ENCODE data around the gene EIF4A3. TPM values are rescaled to one million over a fixed set of nuclear protein-coding genes. Genes with fewer than 3 reads are reported as not detected.
"Not testable (repeated sequence)": the region's sequence is repeated elsewhere in the genome, so short reads cannot be mapped to it uniquely, and the experiment has no call there.

The EIF4A3 gene
- total RNA-seq, 1 experiment from 2014 or later, result 155 TPM

DNA sequence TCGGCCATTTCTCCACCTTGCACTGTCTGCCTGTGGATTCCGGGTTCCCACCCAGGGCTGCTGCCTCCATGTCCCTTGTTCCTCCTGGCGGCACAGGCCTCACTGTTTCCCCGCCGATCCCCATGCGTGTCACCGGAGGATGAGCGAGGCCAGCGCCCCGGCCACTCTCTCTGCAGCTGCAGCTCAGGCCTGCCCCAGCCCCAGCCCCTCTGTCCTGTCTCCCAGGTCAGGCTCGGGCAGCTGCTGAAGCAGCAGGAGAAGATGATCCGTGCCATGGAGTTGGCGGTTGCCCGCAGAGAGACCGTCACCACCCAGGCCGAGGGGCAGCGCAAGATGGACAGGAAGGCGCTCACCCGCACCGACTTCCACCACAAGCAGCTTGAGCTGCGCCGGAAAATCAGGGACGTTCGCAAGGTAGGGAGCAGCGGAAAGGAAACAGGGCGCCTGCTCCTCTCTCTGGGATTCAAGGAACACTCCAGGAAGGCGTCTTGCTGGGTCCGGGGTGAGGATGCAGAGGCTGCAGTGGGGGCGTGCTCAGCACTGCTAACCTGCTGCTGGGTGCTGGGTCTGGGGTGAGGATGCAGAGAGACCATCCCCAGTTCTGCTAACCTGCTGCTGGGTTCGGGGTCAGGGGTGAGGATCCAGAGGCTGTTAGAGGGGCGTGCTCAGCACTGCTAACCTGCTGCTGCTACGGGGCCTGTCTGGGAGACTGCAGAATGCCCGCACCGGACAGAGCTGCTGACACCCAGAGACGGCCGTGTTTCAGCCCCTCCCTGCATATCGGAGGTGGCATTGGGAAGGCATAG, 51.7 kb downstream of the EIF4A3 start:
- H3K36me3 ChIP-seq (ENCODE audit: insufficient read depth, low read length, poor library complexity, severe bottlenecking), result no peaks in the 10 kb centered on the region
- ChIA-PET POLR2A (ENCODE audit: low non-redundant PET) (no interaction called here), CTCF (no interaction called here)
- H3K27ac ChIP-seq (ENCODE audit: low read depth, low read length, poor library complexity, severe bottlenecking), result no peak overlapping the region
- no peaks in the 10 kb centered on the region for H3K4me1 ChIP-seq (ENCODE audit: insufficient read depth, low read length, poor library complexity, severe bottlenecking)
- intact Hi-C loops (cut with micrococcal nuclease; ENCODE audit: unreplicated experiment), result no loop called here
- BruUV-seq (replicated peaks), result no TSS peak
- DNase-seq (ENCODE audit: low spot score), result no peak
- no peaks in the 10 kb centered on the region for H3K9me3 ChIP-seq (ENCODE audit: low read depth, low read length, poor library complexity, severe bottlenecking)
- TF ChIP-seq, protein P1, sequence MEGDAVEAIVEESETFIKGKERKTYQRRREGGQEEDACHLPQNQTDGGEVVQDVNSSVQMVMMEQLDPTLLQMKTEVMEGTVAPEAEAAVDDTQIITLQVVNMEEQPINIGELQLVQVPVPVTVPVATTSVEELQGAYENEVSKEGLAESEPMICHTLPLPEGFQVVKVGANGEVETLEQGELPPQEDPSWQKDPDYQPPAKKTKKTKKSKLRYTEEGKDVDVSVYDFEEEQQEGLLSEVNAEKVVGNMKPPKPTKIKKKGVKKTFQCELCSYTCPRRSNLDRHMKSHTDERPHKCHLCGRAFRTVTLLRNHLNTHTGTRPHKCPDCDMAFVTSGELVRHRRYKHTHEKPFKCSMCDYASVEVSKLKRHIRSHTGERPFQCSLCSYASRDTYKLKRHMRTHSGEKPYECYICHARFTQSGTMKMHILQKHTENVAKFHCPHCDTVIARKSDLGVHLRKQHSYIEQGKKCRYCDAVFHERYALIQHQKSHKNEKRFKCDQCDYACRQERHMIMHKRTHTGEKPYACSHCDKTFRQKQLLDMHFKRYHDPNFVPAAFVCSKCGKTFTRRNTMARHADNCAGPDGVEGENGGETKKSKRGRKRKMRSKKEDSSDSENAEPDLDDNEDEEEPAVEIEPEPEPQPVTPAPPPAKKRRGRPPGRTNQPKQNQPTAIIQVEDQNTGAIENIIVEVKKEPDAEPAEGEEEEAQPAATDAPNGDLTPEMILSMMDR (conservative IDR thresholded peaks at IDR 0.05; ENCODE audit: low read depth, low read length), result no peak
- no peak for TF ChIP-seq EZH2 (IDR thresholded peaks at IDR 0.05; ENCODE audit: borderline replicate concordance, low read depth, low read length, poor library complexity, severe bottlenecking)
- no peaks in the 10 kb centered on the region for H3K27me3 ChIP-seq (replicated peaks; ENCODE audit: insufficient read depth, low read depth, low read length, poor library complexity)
- no peak overlapping the region for H3K4me3 ChIP-seq (ENCODE audit: low read depth, low read length, poor library complexity, severe bottlenecking)

DNA sequence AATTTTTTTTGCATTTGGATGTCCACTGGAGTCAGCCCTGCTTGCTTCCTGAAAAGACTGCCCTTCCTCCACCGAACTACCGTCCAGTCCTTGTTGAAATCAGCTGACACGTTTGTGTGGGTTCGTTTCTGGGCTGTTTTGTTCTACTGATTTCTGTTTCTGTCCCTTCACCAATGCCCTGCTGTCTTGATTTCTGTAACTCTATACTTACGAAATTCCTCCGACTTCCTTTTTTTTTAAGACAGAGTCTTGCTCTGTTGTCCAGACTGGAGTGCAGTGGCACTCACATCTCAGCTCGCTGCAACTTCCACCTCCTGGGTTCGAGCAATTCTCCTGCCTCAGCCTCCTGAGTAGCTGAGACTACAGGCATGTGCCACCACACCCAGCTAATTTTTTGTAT, 54.0 kb downstream of the EIF4A3 start:
- Histone ChIP-seq H3K9me3 (ENCODE audit: low read depth, low read length, poor library complexity, severe bottlenecking) (no peaks in the 10 kb centered on the region), H3K4me1 (ENCODE audit: insufficient read depth, low read length, poor library complexity, severe bottlenecking) (no peaks in the 10 kb centered on the region), H3K4me3 (ENCODE audit: low read depth, low read length, poor library complexity, severe bottlenecking) (no peak overlapping the region), H3K36me3 (ENCODE audit: insufficient read depth, low read length, poor library complexity, severe bottlenecking) (no peaks in the 10 kb centered on the region), H3K27me3 (replicated peaks; ENCODE audit: insufficient read depth, low read depth, low read length, poor library complexity) (no peaks in the 10 kb centered on the region), H3K27ac (ENCODE audit: low read depth, low read length, poor library complexity, severe bottlenecking) (no peak overlapping the region)
- no peak for DNase-seq (ENCODE audit: low spot score)
- ChIA-PET POLR2A (ENCODE audit: low non-redundant PET) (no interaction called here), CTCF (no interaction called here)
- no TSS peak for BruUV-seq (replicated peaks)
- intact Hi-C loops (cut with micrococcal nuclease; ENCODE audit: unreplicated experiment), result no loop called here
- TF ChIP-seq, protein P1 (conservative IDR thresholded peaks at IDR 0.05; ENCODE audit: low read depth, low read length), result no peak
- no peak for TF ChIP-seq EZH2 (IDR thresholded peaks at IDR 0.05; ENCODE audit: borderline replicate concordance, low read depth, low read length, poor library complexity, severe bottlenecking)

DNA sequence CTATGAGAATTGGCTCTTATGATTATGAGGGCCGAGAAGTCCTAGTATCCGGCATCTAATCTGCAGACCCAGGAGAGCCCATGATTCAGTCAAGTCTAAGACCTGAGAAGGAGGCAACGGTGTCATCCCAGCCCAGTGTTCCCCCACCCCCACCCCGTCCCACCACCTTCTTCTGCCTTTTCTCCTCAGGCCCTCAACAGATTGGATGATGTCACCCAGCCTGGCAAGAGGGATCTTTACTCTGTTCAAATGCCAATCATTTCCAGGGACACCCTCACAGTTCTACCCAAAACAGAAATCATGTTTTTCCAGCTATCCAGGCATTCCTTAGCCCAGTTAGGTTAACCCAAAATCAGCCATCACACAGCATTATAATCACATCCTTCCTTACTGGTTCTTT, 55.6 kb downstream of the EIF4A3 start:
- Histone ChIP-seq H3K36me3 (ENCODE audit: insufficient read depth, low read length, poor library complexity, severe bottlenecking) (no peaks in the 10 kb centered on the region), H3K4me3 (ENCODE audit: low read depth, low read length, poor library complexity, severe bottlenecking) (no peak overlapping the region), H3K9me3 (ENCODE audit: low read depth, low read length, poor library complexity, severe bottlenecking) (no peaks in the 10 kb centered on the region), H3K27me3 (replicated peaks; ENCODE audit: insufficient read depth, low read depth, low read length, poor library complexity) (no peaks in the 10 kb centered on the region), H3K27ac (ENCODE audit: low read depth, low read length, poor library complexity, severe bottlenecking) (no peak overlapping the region), H3K4me1 (ENCODE audit: insufficient read depth, low read length, poor library complexity, severe bottlenecking) (no peaks in the 10 kb centered on the region)
- intact Hi-C loops (cut with micrococcal nuclease; ENCODE audit: unreplicated experiment), result no loop called here
- DNase-seq (ENCODE audit: low spot score), result no peak
- no TSS peak for BruUV-seq (replicated peaks)
- ChIA-PET POLR2A (ENCODE audit: low non-redundant PET) (no interaction called here), CTCF (no interaction called here)
- TF ChIP-seq, protein P1 (conservative IDR thresholded peaks at IDR 0.05; ENCODE audit: low read depth, low read length), result no peak
- TF ChIP-seq EZH2 (IDR thresholded peaks at IDR 0.05; ENCODE audit: borderline replicate concordance, low read depth, low read length, poor library complexity, severe bottlenecking), result no peak

DNA sequence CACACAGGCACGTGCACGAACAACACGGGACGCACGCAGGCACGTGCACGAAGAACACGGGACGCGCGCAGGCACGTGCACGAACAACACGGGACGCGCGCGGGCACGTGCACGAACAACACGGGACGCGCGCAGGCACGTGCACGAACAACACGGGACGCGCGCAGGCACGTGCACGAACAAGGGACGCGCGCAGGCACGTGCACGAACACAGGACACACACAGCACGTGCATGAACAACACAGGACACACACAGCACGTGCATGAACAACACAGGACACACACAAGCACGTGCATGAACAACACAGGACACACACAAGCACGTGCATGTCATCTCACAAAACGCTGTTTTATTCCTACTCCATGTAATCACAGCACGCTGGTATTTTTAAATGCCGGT, 56.8 kb downstream of the EIF4A3 start:
- H3K9me3 ChIP-seq (ENCODE audit: low read depth, low read length, poor library complexity, severe bottlenecking); H3K36me3 ChIP-seq (ENCODE audit: insufficient read depth, low read length, poor library complexity, severe bottlenecking); BruUV-seq (replicated peaks); CTCF ChIA-PET; intact Hi-C loops (cut with micrococcal nuclease; ENCODE audit: unreplicated experiment); H3K27me3 ChIP-seq (replicated peaks; ENCODE audit: insufficient read depth, low read depth, low read length, poor library complexity); H3K27ac ChIP-seq (ENCODE audit: low read depth, low read length, poor library complexity, severe bottlenecking); DNase-seq (ENCODE audit: low spot score); H3K4me3 ChIP-seq (ENCODE audit: low read depth, low read length, poor library complexity, severe bottlenecking); POLR2A ChIA-PET (ENCODE audit: low non-redundant PET); H3K4me1 ChIP-seq (ENCODE audit: insufficient read depth, low read length, poor library complexity, severe bottlenecking): not testable (repeated sequence)
